ENCODE data around the gene SOX30.

- TF ChIP-seq JUND (IDR thresholded peaks at IDR 0.05), result no peak
- TF ChIP-seq CTCF (IDR thresholded peaks at IDR 0.05; ENCODE audit: low read depth, low read length, missing input control), result no peak
These were observed 35.5 kb downstream of the SOX30 start for GRCh38 chr5:157616785-157617184.

Measured in liver (tissue), 3 donors.